Cerebellar nuclear complex (tissue), 1 donor: ENCODE measurements around the gene GABRG3.
"Not testable (repeated sequence)": the region's sequence is repeated elsewhere in the genome, so short reads cannot be mapped to it uniquely, and the experiment has no call there.

ENCODE experiments used
- DNase-seq, 2 experiments: peaks; one replicate each; lab custom pipeline; 2025; lab: John Stamatoyannopoulos, UW

The GABRG3 gene

GRCh38 chr15:26996250-26996649, 25.3 kb downstream of the GABRG3 start:
- no peak for DNase-seq

GRCh38 chr15:27003003-27003402, 32.0 kb downstream of the GABRG3 start:
- not testable (repeated sequence) for DNase-seq

- DNase-seq = not testable (repeated sequence)
These were observed 33.2 kb downstream of the GABRG3 start for GRCh38 chr15:27004226-27004625.

GRCh38 chr15:27017168-27017809, 46.3 kb downstream of the GABRG3 start:
- DNase-seq = no peak

- DNase-seq = no peak
These were observed 48.7 kb downstream of the GABRG3 start for GRCh38 chr15:27019687-27020086.

GRCh38 chr15:27025481-27025966, 54.5 kb downstream of the GABRG3 start:
- no peak for DNase-seq

- DNase-seq = no peak
These were observed 56.2 kb downstream of the GABRG3 start for GRCh38 chr15:27027229-27027628.

- DNase-seq = no peak
These were observed 58.0 kb downstream of the GABRG3 start for GRCh38 chr15:27028858-27029477.

- no peak for DNase-seq
These were observed 65.2 kb downstream of the GABRG3 start for GRCh38 chr15:27036210-27036609.

GRCh38 chr15:27037501-27037900, 66.5 kb downstream of the GABRG3 start:
- no peak for DNase-seq

GRCh38 chr15:27039152-27039551, 68.2 kb downstream of the GABRG3 start:
- DNase-seq = no peak

- no peak for DNase-seq
These were observed 71.2 kb downstream of the GABRG3 start for GRCh38 chr15:27042230-27042629.

- DNase-seq = no peak
These were observed 71.7 kb downstream of the GABRG3 start for GRCh38 chr15:27042646-27043045.

GRCh38 chr15:27043770-27044169, 72.8 kb downstream of the GABRG3 start:
- no peak for DNase-seq

GRCh38 chr15:27045796-27046195, 74.8 kb downstream of the GABRG3 start:
- DNase-seq = no peak

GRCh38 chr15:27046880-27047279, 75.9 kb downstream of the GABRG3 start:
- DNase-seq = no peak

- no peak for DNase-seq
These were observed 79.2 kb downstream of the GABRG3 start for GRCh38 chr15:27050163-27050562.

GRCh38 chr15:27054426-27054825, 83.4 kb downstream of the GABRG3 start:
- no peak for DNase-seq

- DNase-seq = no peak
These were observed 87.1 kb downstream of the GABRG3 start for GRCh38 chr15:27057904-27058645.

GRCh38 chr15:27058939-27059338, 88.0 kb downstream of the GABRG3 start:
- DNase-seq = no peak

GRCh38 chr15:27059610-27060202, 88.7 kb downstream of the GABRG3 start:
- DNase-seq = no peak

GRCh38 chr15:27061739-27062138, 90.8 kb downstream of the GABRG3 start:
- DNase-seq = no peak

GRCh38 chr15:27062951-27063350, 92.0 kb downstream of the GABRG3 start:
- DNase-seq = no peak
